HEK293 (cell line): ENCODE results near the gene SERPINC1.

Experiments
- CTCF ChIA-PET: fragments of 350-600 bp; formaldehyde crosslinking; extraction: SDS; loops from one replicate; lab custom pipeline; 2021; ENCODE audit warnings: antibody characterized with exemption; lab: Yijun Ruan, JAX
- POLR2A ChIA-PET: fragments of 300-600 bp; formaldehyde crosslinking; extraction: SDS; loops from one replicate; lab custom pipeline; 2020; ENCODE audit warnings: antibody characterized with exemption, inconsistent platforms; lab: Yijun Ruan, JAX
- H3K27ac ChIP-seq: fragments of 200-500 bp; sonication (Bioruptor generic); 2 replicates; pipeline ENCODE4 v1.5.1; 2014; ENCODE audit warnings: low read depth, low read length, control low read depth, inconsistent platforms; ENCODE audit errors: extremely low read depth
- H3K36me3 ChIP-seq, 2 experiments: fragments of 200-500 bp in 1 of 2; sonication (Bioruptor generic) in 1 of 2; 1 replicate in 1 of 2; 2 replicates in 1 of 2; pipeline ENCODE4 v1.5.1; 2014 to 2017; ENCODE audit warnings: inconsistent platforms in 2 of 2, low read length in 2 of 2; ENCODE audit not compliant: control insufficient read depth in 2 of 2, insufficient read depth in 1 of 2
- H3K4me1 ChIP-seq: fragments of 200-500 bp; sonication (Bioruptor generic); 2 replicates; pipeline ENCODE4 v1.5.1; 2014; ENCODE audit warnings: mild to moderate bottlenecking, low read length, inconsistent platforms; ENCODE audit not compliant: control insufficient read depth, insufficient read depth
- H3K4me3 ChIP-seq: 2 replicates; pipeline ENCODE4 v1.5.1; 2011; ENCODE audit warnings: low read depth, mild to moderate bottlenecking, control low read depth, low read length, moderate library complexity
- H3K9me3 ChIP-seq: fragments of 200-500 bp; sonication (Bioruptor generic); 2 replicates; pipeline ENCODE4 v1.5.1; 2014; ENCODE audit warnings: low read depth, low read length, inconsistent platforms; ENCODE audit not compliant: control insufficient read depth, insufficient read depth
- ATF2 ChIP-seq: fragments of 450-650 bp; formaldehyde crosslinking; IDR thresholded peaks from 2 replicates; pipeline ENCODE4 v1.5.1; 2016; ENCODE audit warnings: missing biosample characterization, missing genetic modification characterization, low read depth
- ELK4 ChIP-seq: IDR thresholded peaks from 2 replicates; pipeline ENCODE4 v1.6.1; 2011; ENCODE audit warnings: mild to moderate bottlenecking, low read depth, low read length, borderline replicate concordance
- KLF1 ChIP-seq: fragments of 450-650 bp; formaldehyde crosslinking; IDR thresholded peaks from 2 replicates; pipeline ENCODE4 v1.5.1; 2016; ENCODE audit warnings: missing biosample characterization, missing genetic modification characterization
- KLF7 ChIP-seq: fragments of 450-650 bp; formaldehyde crosslinking; IDR thresholded peaks from 2 replicates; pipeline ENCODE4 v1.5.1; 2016; ENCODE audit warnings: missing biosample characterization, missing genetic modification characterization, borderline replicate concordance
- OVOL3 ChIP-seq: fragments of 450-650 bp; formaldehyde crosslinking; IDR thresholded peaks from 2 replicates; pipeline ENCODE4 v1.5.1; 2016; ENCODE audit warnings: missing biosample characterization, missing genetic modification characterization
- ZNF121 ChIP-seq: fragments of 450-650 bp; formaldehyde crosslinking; IDR thresholded peaks from 2 replicates; pipeline ENCODE4 v1.5.1; 2016; ENCODE audit warnings: missing biosample characterization, missing genetic modification characterization
- ZNF132 ChIP-seq: fragments of 450-650 bp; formaldehyde crosslinking; IDR thresholded peaks from 2 replicates; pipeline ENCODE4 v1.5.1; 2017; ENCODE audit warnings: missing biosample characterization, missing genetic modification characterization, borderline replicate concordance
- ZNF266 ChIP-seq: fragments of 450-650 bp; formaldehyde crosslinking; IDR thresholded peaks from 2 replicates; pipeline ENCODE4 v1.5.1; 2016; ENCODE audit warnings: missing biosample characterization, missing genetic modification characterization, low read depth
- ZNF324 ChIP-seq: fragments of 450-650 bp; formaldehyde crosslinking; IDR thresholded peaks from 2 replicates; pipeline ENCODE4 v1.5.1; 2016; ENCODE audit warnings: missing biosample characterization, missing genetic modification characterization
- ZNF354C ChIP-seq: fragments of 450-650 bp; formaldehyde crosslinking; IDR thresholded peaks from 2 replicates; pipeline ENCODE4 v1.5.1; 2016; ENCODE audit warnings: missing biosample characterization, missing genetic modification characterization, low read depth, borderline replicate concordance
- ZNF362 ChIP-seq: fragments of 450-650 bp; formaldehyde crosslinking; IDR thresholded peaks from 2 replicates; pipeline ENCODE4 v1.5.1; 2016; ENCODE audit warnings: missing biosample characterization, missing genetic modification characterization
- ZNF514 ChIP-seq: fragments of 450-650 bp; formaldehyde crosslinking; IDR thresholded peaks from 2 replicates; pipeline ENCODE4 v1.5.1; 2016; ENCODE audit warnings: missing biosample characterization, missing genetic modification characterization
- ZNF518A ChIP-seq: fragments of 450-650 bp; formaldehyde crosslinking; conservative IDR thresholded peaks from 2 replicates; pipeline ENCODE4 v1.5.1; 2016; ENCODE audit warnings: low read depth, missing biosample characterization, missing genetic modification characterization
- ZNF548 ChIP-seq: fragments of 450-650 bp; formaldehyde crosslinking; IDR thresholded peaks from 2 replicates; pipeline ENCODE4 v1.5.1; 2016; ENCODE audit warnings: missing biosample characterization, missing genetic modification characterization
- ZNF549 ChIP-seq: fragments of 450-650 bp; IDR thresholded peaks from 2 replicates; pipeline ENCODE4 v1.5.1; 2018; ENCODE audit warnings: missing biosample characterization, missing genetic modification characterization, mild to moderate bottlenecking, inconsistent platforms, moderate library complexity
- ZNF560 ChIP-seq: fragments of 450-650 bp; formaldehyde crosslinking; IDR thresholded peaks from 2 replicates; pipeline ENCODE4 v1.5.1; 2017; ENCODE audit warnings: missing biosample characterization, missing genetic modification characterization, borderline replicate concordance
- ZNF670 ChIP-seq: fragments of 450-650 bp; formaldehyde crosslinking; IDR thresholded peaks from 2 replicates; pipeline ENCODE4 v1.5.1; 2016; ENCODE audit warnings: missing biosample characterization, missing genetic modification characterization, low read depth
- TF ChIP-seq, protein P1 (sequence below): fragments of 450-650 bp; formaldehyde crosslinking; IDR thresholded peaks from 2 replicates; pipeline ENCODE4 v1.5.1; 2016; ENCODE audit warnings: missing biosample characterization, missing genetic modification characterization
- TF ChIP-seq, protein P2 (sequence below): fragments of 450-650 bp; formaldehyde crosslinking; IDR thresholded peaks from 2 replicates; pipeline ENCODE4 v1.5.1; 2016; ENCODE audit warnings: missing biosample characterization, missing genetic modification characterization

The SERPINC1 gene

DNA sequence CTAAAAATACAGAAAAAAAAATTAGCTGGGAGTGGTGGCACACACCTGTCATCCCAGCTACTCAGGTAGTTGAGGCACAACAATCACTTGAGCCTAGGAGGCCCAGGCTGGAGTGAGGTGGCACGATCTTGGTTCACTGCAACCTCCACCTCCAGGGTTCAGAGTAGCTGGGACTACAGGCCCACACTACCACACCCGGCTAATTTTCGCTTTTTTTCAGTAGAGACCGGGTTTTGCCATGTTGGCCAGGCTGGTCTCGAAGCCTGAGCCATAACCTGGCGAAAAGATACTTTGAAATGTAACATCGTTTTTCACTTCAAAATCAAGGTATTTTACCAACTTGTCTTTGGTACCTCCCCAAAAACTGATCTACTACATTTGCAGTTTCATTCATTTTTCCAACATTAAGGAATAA lies 55.4 kb downstream of the SERPINC1 start:
- H3K36me3 ChIP-seq = peaks cover 33 to 86% of the 10 kb centered on the region in 2 experiments
- no peaks in the 10 kb centered on the region for H3K9me3 ChIP-seq
- no peaks in the 10 kb centered on the region for H3K4me1 ChIP-seq
- TF ChIP-seq ZNF362 (tag by site-specific recombination) (peak; percentile 11; the same call in 1 of the 2 replicates), ZNF354C (no peak)
- H3K27ac ChIP-seq = no peak overlapping the region
- ChIA-PET POLR2A (interaction anchor here (0.6 to 2.8 kb wide), 7 partner anchors 10 to 1374 kb away, joined by 3 to 11 read pairs (median 4); partner anchors contain the start of genes KLHL20 and PRDX6), CTCF (interaction anchor here (0.7 kb wide), 1 partner anchor 927 kb away, joined by 3 read pairs; no protein-coding TSS in a partner anchor)
- no peak overlapping the region for H3K4me3 ChIP-seq

DNA sequence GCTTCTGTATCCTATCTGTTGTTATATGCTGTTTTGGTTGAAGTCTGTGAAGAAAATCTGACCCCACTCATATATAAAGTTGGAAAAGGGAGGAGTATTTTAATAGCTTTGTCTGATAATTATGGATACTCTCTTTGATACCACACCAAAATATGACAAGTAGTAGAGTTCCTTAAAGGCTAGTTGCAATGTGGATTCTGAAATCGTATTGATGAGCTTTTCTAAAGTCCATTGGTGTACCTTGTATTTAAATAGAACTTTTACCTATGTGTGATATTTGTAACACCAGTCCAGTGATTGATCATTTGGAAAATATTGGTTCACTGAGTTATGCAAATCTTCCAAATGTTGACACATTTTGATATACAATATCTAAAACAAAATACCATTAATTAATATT lies 57.1 kb downstream of the SERPINC1 start:
- ChIA-PET CTCF (interaction anchor here (0.7 to 1.5 kb wide), 3 partner anchors 9 to 440 kb away, joined by 3 read pairs; no protein-coding TSS in a partner anchor), POLR2A (interaction anchor here (0.8 to 1.2 kb wide), 2 partner anchors 16 to 145 kb away, joined by 3 to 6 read pairs; partner anchors contain the start of gene KLHL20)
- no peaks in the 10 kb centered on the region for H3K4me1 ChIP-seq
- H3K9me3 ChIP-seq = no peaks in the 10 kb centered on the region
- H3K27ac ChIP-seq = no peak overlapping the region
- H3K4me3 ChIP-seq = no peak overlapping the region
- TF ChIP-seq ZNF266 (tag by site-specific recombination) (no peak), ATF2 (tag by site-specific recombination) (no peak), ZNF324 (no peak), ELK4 (no peak), ZNF560 (tag by site-specific recombination) (no peak), ZNF548 (tag by site-specific recombination) (no peak), ZNF670 (tag by site-specific recombination) (no peak), KLF1 (tag by site-specific recombination) (no peak), ZNF132 (tag by site-specific recombination) (no peak), ZNF121 (tag by site-specific recombination) (no peak), ZNF514 (no peak), KLF7 (tag by site-specific recombination) (no peak), ZNF549 (tag by site-specific recombination) (no peak), OVOL3 (no peak), ZNF518A (no peak)
- TF ChIP-seq, protein P1, sequence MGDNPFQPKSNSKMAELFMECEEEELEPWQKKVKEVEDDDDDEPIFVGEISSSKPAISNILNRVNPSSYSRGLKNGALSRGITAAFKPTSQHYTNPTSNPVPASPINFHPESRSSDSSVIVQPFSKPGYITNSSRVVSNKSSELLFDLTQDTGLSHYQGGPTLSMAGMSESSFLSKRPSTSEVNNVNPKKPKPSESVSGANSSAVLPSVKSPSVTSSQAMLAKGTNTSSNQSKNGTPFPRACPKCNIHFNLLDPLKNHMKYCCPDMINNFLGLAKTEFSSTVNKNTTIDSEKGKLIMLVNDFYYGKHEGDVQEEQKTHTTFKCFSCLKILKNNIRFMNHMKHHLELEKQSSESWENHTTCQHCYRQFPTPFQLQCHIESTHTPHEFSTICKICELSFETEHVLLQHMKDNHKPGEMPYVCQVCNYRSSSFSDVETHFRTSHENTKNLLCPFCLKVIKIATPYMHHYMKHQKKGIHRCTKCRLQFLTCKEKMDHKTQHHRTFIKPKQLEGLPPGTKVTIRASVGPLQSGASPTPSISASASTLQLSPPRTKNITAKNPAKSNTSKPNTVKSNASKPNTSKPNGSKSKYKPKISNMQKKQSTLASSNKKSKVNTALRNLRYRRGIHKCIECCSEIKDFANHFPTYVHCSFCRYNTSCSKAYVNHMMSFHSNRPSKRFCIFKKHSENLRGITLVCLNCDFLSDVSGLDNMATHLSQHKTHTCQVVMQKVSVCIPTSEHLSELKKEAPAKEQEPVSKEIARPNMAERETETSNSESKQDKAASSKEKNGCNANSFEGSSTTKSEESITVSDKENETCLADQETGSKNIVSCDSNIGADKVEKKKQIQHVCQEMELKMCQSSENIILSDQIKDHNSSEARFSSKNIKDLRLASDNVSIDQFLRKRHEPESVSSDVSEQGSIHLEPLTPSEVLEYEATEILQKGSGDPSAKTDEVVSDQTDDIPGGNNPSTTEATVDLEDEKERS (tag by site-specific recombination) = no peak
- TF ChIP-seq, protein P2, sequence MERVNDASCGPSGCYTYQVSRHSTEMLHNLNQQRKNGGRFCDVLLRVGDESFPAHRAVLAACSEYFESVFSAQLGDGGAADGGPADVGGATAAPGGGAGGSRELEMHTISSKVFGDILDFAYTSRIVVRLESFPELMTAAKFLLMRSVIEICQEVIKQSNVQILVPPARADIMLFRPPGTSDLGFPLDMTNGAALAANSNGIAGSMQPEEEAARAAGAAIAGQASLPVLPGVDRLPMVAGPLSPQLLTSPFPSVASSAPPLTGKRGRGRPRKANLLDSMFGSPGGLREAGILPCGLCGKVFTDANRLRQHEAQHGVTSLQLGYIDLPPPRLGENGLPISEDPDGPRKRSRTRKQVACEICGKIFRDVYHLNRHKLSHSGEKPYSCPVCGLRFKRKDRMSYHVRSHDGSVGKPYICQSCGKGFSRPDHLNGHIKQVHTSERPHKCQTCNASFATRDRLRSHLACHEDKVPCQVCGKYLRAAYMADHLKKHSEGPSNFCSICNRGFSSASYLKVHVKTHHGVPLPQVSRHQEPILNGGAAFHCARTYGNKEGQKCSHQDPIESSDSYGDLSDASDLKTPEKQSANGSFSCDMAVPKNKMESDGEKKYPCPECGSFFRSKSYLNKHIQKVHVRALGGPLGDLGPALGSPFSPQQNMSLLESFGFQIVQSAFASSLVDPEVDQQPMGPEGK (tag by site-specific recombination) = no peak
- peaks cover 32 to 86% of the 10 kb centered on the region in 2 experiments for H3K36me3 ChIP-seq
